AG04450 (cell line): ENCODE results near the gene TMEM223. TPM values are rescaled to one million over a fixed set of nuclear protein-coding genes. Genes with fewer than 3 reads are reported as not detected.

Source experiments
- CTCF ChIA-PET: fragments of 300-600, 350-600 bp; formaldehyde crosslinking; extraction: SDS; loops from one replicate; lab custom pipeline; 2022; ENCODE audit warnings: antibody characterized with exemption, inconsistent platforms; lab: Charles Lee
- POLR2A ChIA-PET: fragments of 350-600 bp; formaldehyde crosslinking; extraction: SDS; loops from one replicate; lab custom pipeline; 2021; ENCODE audit warnings: antibody characterized with exemption, inconsistent platforms; lab: Yijun Ruan, JAX
- DNase-seq: peaks from one replicate; pipeline ENCODE4 v3.0.0-alpha.2; 2011; ENCODE audit warnings: low read depth, low spot score
- H3K27ac ChIP-seq: one replicate; pipeline ENCODE4 v1.5.1; 2012; ENCODE audit warnings: low read depth, low read length, control low read depth
- H3K27me3 ChIP-seq: one replicate; pipeline ENCODE4 v1.6.0; 2012; ENCODE audit warnings: low read length; ENCODE audit not compliant: control insufficient read depth, insufficient read depth
- H3K4me3 ChIP-seq: 2 replicates; pipeline ENCODE4 v1.5.1; 2011; ENCODE audit warnings: mild to moderate bottlenecking, low read depth, low read length, control low read depth
- H3K9me3 ChIP-seq: 2 replicates; pipeline ENCODE4 v1.5.1; 2012; ENCODE audit warnings: low read length; ENCODE audit not compliant: control insufficient read depth, insufficient read depth
- CTCF ChIP-seq: IDR thresholded peaks from 2 replicates; pipeline ENCODE4 v1.5.1; 2011; ENCODE audit warnings: low read depth, low read length, control low read depth, inconsistent platforms
- polyA plus RNA-seq: library from polyadenylated mRNA; depleted of rRNA; stranded (reverse); fragments of >200 nt; gene quantifications from 2 replicates; pipeline ENCODE4 v1.2.3, GENCODE V29; 2011

Gene TMEM223
- polyA plus RNA-seq, 1 experiment, result 13.5 TPM

- no peak for DNase-seq
- H3K27ac ChIP-seq, result no peak overlapping the region
- POLR2A ChIA-PET, result interaction anchor here (1.6 kb wide), 1 partner anchor 16 kb away, joined by 6 read pairs; no protein-coding TSS in a partner anchor
- no peak overlapping the region for H3K4me3 ChIP-seq
- H3K27me3 ChIP-seq, result no peaks in the 10 kb centered on the region
- TF ChIP-seq CTCF, result no peak
- H3K9me3 ChIP-seq, result no peaks in the 10 kb centered on the region
- CTCF ChIA-PET, result no interaction called here
These were observed 31.9 kb upstream of the TMEM223 start for GRCh38 chr11:62823677-62824076.

- POLR2A ChIA-PET, result interaction anchor here (1.0 kb wide), 1 partner anchor 13 kb away, joined by 3 read pairs; no protein-coding TSS in a partner anchor
- no peak for DNase-seq
- Histone ChIP-seq H3K27me3 (no peaks in the 10 kb centered on the region), H3K9me3 (no peaks in the 10 kb centered on the region), H3K27ac (no peak overlapping the region), H3K4me3 (no peak overlapping the region)
- no peak for TF ChIP-seq CTCF
- CTCF ChIA-PET, result interaction anchor here (1.4 to 2.8 kb wide), 2 partner anchors 31 to 67 kb away, joined by 4 to 13 read pairs; partner anchors contain the start of gene TMEM179B
These were observed 25.3 kb upstream of the TMEM223 start for GRCh38 chr11:62817129-62817528.

GRCh38 chr11:62816557-62816956 is 24.8 kb upstream of the TMEM223 start:
- DNase-seq, result no peak
- no peak for TF ChIP-seq CTCF
- Histone ChIP-seq H3K27ac (no peak overlapping the region), H3K27me3 (no peaks in the 10 kb centered on the region), H3K4me3 (no peak overlapping the region), H3K9me3 (no peaks in the 10 kb centered on the region)
- ChIA-PET POLR2A (interaction anchor here (0.7 to 1.3 kb wide), 3 partner anchors 12 to 29 kb away, joined by 3 to 6 read pairs (median 5); partner anchors contain the start of gene STX5), CTCF (interaction anchor here (1.4 to 2.8 kb wide), 2 partner anchors 30 to 68 kb away, joined by 4 to 13 read pairs; partner anchors contain the start of gene TMEM179B)

- H3K27me3 ChIP-seq, result no peaks in the 10 kb centered on the region
- POLR2A ChIA-PET, result interaction anchor here (0.5 to 0.7 kb wide), 2 partner anchors 18 to 44 kb away, joined by 3 to 6 read pairs; no protein-coding TSS in a partner anchor
- CTCF ChIA-PET, result interaction anchor here (0.7 to 1.1 kb wide), 2 partner anchors 25 to 903 kb away, joined by 4 to 5 read pairs; no protein-coding TSS in a partner anchor
These were observed 19.9 kb upstream of the TMEM223 start for GRCh38 chr11:62811659-62812058.

More at GRCh38 chr11:62811659-62812058, 19.9 kb upstream of the TMEM223 start:
- H3K9me3 ChIP-seq, result no peaks in the 10 kb centered on the region
- no peak overlapping the region for H3K4me3 ChIP-seq
- no peak overlapping the region for H3K27ac ChIP-seq
- no peak for DNase-seq
- TF ChIP-seq CTCF, result no peak
